Gastrocnemius medialis (tissue), 4 donors: Measurements from ENCODE around the gene DCLK2.

ENCODE experiments used
- CTCF ChIP-seq, 5 experiments: fragments of 450-650 bp in 3 of 5; fragments of 200-600 bp in 2 of 5; sonication (generic) in 2 of 5; IDR thresholded peaks in 4 of 5; conservative IDR thresholded peaks in 1 of 5; 1 replicate in 4 of 5; 2 replicates in 1 of 5; pipeline ENCODE4 v1.5.1; 2016 to 2019; ENCODE audit warnings: antibody characterized with exemption in 5 of 5, mild to moderate bottlenecking in 3 of 5, moderate library complexity in 3 of 5
- POLR2A ChIP-seq, 2 donors: fragments of 450-650 bp; IDR thresholded peaks; one replicate each; pipeline ENCODE4 v1.6.1; 2017; ENCODE audit warnings: antibody characterized with exemption in 2 of 2, mild to moderate bottlenecking in 2 of 2, moderate library complexity in 2 of 2

- TF ChIP-seq CTCF (IDR thresholded peaks at IDR 0.05 in 4 of 5, conservative IDR thresholded peaks at IDR 0.05 in 1 of 5) (no peak), POLR2A (IDR thresholded peaks at IDR 0.05) (no peak)
Observed at GRCh38 chr4:150069353-150069752, 8.9 kb upstream of the DCLK2 start.
